ENCODE results near the gene GABRB1.

DNA sequence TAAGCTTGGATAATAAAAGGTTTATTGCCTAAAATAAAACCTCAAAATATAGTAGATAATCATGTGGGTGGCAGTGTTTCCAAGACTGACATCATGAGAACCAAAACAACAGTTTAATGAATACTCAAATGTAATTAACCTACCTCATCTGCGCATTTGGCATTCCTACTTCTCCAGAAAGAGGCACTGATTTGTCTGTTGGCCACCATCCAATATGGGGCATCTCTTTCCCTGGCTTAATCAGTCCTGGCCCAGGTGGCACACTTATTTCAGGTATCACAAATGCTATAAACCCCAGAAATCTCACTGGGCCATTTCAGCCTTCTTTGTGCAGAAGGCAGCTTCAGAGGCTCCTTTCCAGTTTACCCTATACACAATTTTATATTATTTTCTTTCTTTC is 239.9 kb downstream of the GABRB1 start:
- TF ChIP-seq, protein P1, sequence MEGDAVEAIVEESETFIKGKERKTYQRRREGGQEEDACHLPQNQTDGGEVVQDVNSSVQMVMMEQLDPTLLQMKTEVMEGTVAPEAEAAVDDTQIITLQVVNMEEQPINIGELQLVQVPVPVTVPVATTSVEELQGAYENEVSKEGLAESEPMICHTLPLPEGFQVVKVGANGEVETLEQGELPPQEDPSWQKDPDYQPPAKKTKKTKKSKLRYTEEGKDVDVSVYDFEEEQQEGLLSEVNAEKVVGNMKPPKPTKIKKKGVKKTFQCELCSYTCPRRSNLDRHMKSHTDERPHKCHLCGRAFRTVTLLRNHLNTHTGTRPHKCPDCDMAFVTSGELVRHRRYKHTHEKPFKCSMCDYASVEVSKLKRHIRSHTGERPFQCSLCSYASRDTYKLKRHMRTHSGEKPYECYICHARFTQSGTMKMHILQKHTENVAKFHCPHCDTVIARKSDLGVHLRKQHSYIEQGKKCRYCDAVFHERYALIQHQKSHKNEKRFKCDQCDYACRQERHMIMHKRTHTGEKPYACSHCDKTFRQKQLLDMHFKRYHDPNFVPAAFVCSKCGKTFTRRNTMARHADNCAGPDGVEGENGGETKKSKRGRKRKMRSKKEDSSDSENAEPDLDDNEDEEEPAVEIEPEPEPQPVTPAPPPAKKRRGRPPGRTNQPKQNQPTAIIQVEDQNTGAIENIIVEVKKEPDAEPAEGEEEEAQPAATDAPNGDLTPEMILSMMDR (conservative IDR thresholded peaks at IDR 0.05 in 1 of 2, IDR thresholded peaks at IDR 0.05 in 1 of 2; ENCODE audit: extremely low read depth in 1 of 2, insufficient read depth in 1 of 2, low read depth in 1 of 2, low read length in 2 of 2): no peak
- TF ChIP-seq EZH2 (IDR thresholded peaks at IDR 0.05; ENCODE audit: borderline replicate concordance, low read length): no peak

All from mammary epithelial cell (primary cell).